Heart left ventricle (tissue), 16 donors: ENCODE results near the gene SLC9A9. TPM values are rescaled to one million over a fixed set of nuclear protein-coding genes. Genes with fewer than 3 reads are reported as not detected.

ENCODE experiments used
- ATAC-seq, 4 donors: fragments of 200-7000 bp; cut with Tn5 transposase; one replicate each; pipeline ENCODE4 v1.9.1; 2020 to 2022; ENCODE audit warnings: moderate library complexity in 4 of 4, mild to moderate bottlenecking in 3 of 4, moderate number of reproducible peaks in 1 of 4
- DNase-seq, 5 donors: peaks; one replicate each; pipeline ENCODE4 v3.0.0-alpha.2; 2020
- H3K27ac ChIP-seq, 12 donors: fragments of 200-600 bp; sonication (generic) in 4 of 12; one replicate each; pipeline versions ENCODE4 v1.5.0 to v1.8.0; 2016 to 2022; ENCODE audit warnings: mild to moderate bottlenecking in 2 of 12
- H3K27me3 ChIP-seq, 9 donors: fragments of 200-600 bp; sonication (generic) in 2 of 9; one replicate each; pipeline versions ENCODE4 v1.5.1 to v1.8.0; 2016 to 2022; ENCODE audit warnings: mild to moderate bottlenecking in 3 of 9
- H3K36me3 ChIP-seq, 9 donors: fragments of 200-600 bp; sonication (generic) in 2 of 9; one replicate each; pipeline versions ENCODE4 v1.5.0 to v1.8.0; 2018 to 2022; ENCODE audit warnings: mild to moderate bottlenecking in 2 of 9
- H3K4me1 ChIP-seq, 12 donors: fragments of 200-600 bp; sonication (generic) in 4 of 12; one replicate each; pipeline versions ENCODE4 v1.5.0 to v1.8.0; 2016 to 2022; ENCODE audit warnings: mild to moderate bottlenecking in 3 of 12
- H3K4me3 ChIP-seq, 12 donors: fragments of 200-600 bp; sonication (generic) in 4 of 12; one replicate each; pipeline versions ENCODE4 v1.5.0 to v1.8.0; 2017 to 2022; ENCODE audit warnings: mild to moderate bottlenecking in 9 of 12, moderate library complexity in 4 of 12
- H3K9me3 ChIP-seq, 12 donors: fragments of 200-600 bp; sonication (generic) in 4 of 12; one replicate each; pipeline versions ENCODE4 v1.5.0 to v1.8.0; 2016 to 2022; ENCODE audit warnings: mild to moderate bottlenecking in 1 of 12
- POLR2A ChIP-seq, 2 donors: fragments of 450-650 bp; IDR thresholded peaks; one replicate each; pipeline ENCODE4 v1.6.1; 2017; ENCODE audit warnings: antibody characterized with exemption in 2 of 2, mild to moderate bottlenecking in 2 of 2, moderate library complexity in 2 of 2
- WGBS, 4 donors: extraction: QIAGEN DNeasy Blood & Tissue Kit in 2 of 4; methylation state at CpG; one replicate each; pipeline versions ENCODE4 v1.1.5 to v1.1.7; 2013 to 2018; 5-methylcytosine and 5-hydroxymethylcytosine counted together
- intact Hi-C, 10 donors: fragments of 100-400 bp; cut with DNase I; formaldehyde crosslinking; loops; one replicate each; pipeline versions ENCODE4 v1.11.1 to v1.14.2; 2022
- polyA plus RNA-seq, 2 donors: library from polyadenylated mRNA; stranded (reverse); fragments of 200-250 nt; gene quantifications; one replicate each; pipeline ENCODE4 v1.2.3, GENCODE V29; 2013
- total RNA-seq, 9 donors: library from RNA; depleted of rRNA in 2 of 9; stranded (reverse); fragments of >200 nt in 2 of 9; fragmentation: NEBNext Ultra II Directional in 3 of 9; extraction: Animal tissue kit (Norgen Biotek cat#: 25700) in 3 of 9; gene quantifications; one replicate each; pipeline versions ENCODE4 v1.1.0 to v1.2.4, GENCODE V29; 2016 to 2023
- TF ChIP-seq, protein P1 (sequence below), 12 donors: fragments of 200-600 bp; sonication (generic) in 4 of 12; IDR thresholded peaks; one replicate each; pipeline versions ENCODE4 v1.5.0 to v1.8.0; 2018 to 2022; ENCODE audit warnings: antibody characterized with exemption in 12 of 12, mild to moderate bottlenecking in 5 of 12
- donor health status: ischemic (EF 13 %, LVEDD 7.1; RV severe dilation, severe dysfunction).
- donor health status: healthy with polysubstance abuse.
- donor health status: DM: no; HTN: yes; CAD: no.
- donor health status: DM: no; HTN: no; CAD: no.
- donor health status: ischemic (EF 25% LVEDD 6.9; RV normal size, moderate dysfunction).
- donor health status: ischemic (EF 25% LVEDD 5.7; RV mildly dilated, moderate dysfunction).
- donor health status: healthy.
- donor health status: DM: yes; HTN: yes; CAD: no.
- donor health status: ischemic (EF 35%, LVEDD 5.7; RV mildly dilated, moderate dysfunction).
- donor health status: nonischemic (EF 11% LVEDD 7.7; RV severe dilation, severe dysfunction).
- donor health status: DM: yes; HTN: yes; CAD: no.
- donor health status: PGD.
- donor health status: ischemic (EF 29% LVEDD 5.4; RV normal size, mild dysfunction).
- donor health status: nonischemic (EF 23%, LVEDD 6.1; RV moderate dilation, normal function).

SLC9A9 gene
- total and polyA plus RNA-seq, 11 donors = 0.76 to 17.5 (median 3.3) TPM

DNA sequence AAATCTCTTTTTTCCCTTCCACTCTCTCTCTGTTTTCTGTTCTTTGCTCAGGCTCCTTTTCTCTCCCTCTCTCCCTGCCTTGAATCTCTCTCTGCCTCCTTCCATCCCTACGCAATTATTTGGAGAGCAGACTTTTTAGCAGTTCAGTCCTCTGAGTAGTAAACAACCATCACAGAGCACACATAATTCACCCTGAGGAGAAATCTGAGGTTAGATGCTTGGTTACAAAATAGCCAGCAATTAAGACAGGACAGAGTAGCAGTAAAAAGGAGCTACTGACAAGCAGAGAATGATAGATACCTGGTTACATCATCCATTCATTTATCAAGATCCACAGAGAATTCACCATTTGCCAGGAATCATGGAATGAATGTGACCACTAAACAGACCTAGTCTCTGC, 25.5 kb downstream of the SLC9A9 start:
- Histone ChIP-seq H3K9me3 (no peaks in the 10 kb centered on the region), H3K4me3 (no peak overlapping the region), H3K27ac (peak overlapping the region in 2 of 12 donors; percentile 44 to 62), H3K36me3 (no peaks in the 10 kb centered on the region), H3K4me1 (peaks cover 0 to 72% (median 0%) of the 10 kb centered on the region in 12 donors), H3K27me3 (no peaks in the 10 kb centered on the region)
- intact Hi-C loops = no loop called here
- WGBS, 4 donors = 78 to 87% (median 81%) methylated on average over 1 of the region's 1 CpG
- TF ChIP-seq POLR2A (IDR thresholded peaks at IDR 0.05) = no peak
- TF ChIP-seq, protein P1, sequence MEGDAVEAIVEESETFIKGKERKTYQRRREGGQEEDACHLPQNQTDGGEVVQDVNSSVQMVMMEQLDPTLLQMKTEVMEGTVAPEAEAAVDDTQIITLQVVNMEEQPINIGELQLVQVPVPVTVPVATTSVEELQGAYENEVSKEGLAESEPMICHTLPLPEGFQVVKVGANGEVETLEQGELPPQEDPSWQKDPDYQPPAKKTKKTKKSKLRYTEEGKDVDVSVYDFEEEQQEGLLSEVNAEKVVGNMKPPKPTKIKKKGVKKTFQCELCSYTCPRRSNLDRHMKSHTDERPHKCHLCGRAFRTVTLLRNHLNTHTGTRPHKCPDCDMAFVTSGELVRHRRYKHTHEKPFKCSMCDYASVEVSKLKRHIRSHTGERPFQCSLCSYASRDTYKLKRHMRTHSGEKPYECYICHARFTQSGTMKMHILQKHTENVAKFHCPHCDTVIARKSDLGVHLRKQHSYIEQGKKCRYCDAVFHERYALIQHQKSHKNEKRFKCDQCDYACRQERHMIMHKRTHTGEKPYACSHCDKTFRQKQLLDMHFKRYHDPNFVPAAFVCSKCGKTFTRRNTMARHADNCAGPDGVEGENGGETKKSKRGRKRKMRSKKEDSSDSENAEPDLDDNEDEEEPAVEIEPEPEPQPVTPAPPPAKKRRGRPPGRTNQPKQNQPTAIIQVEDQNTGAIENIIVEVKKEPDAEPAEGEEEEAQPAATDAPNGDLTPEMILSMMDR (IDR thresholded peaks at IDR 0.05) = no peak
- no peak for DNase-seq
- ATAC-seq = no peak

DNA sequence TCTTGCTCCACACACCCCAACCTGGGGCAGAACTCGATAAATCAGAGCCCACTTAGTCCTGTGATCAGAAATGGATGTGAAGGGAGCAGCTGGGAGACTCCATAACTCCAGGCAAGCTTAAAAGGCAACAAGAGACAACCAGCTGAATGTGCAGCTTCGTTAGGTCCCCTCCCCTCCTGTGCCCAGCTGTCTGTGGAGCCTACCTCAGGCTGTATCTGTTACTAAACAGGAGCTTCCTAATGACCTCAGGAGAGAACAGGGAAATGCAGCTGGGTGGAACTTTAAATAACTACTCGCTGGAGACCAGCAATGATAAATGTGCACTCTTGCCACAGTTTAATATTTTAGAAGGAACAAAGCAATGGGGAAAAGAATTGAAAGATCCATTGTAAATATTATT, 25.9 kb downstream of the SLC9A9 start:
- Histone ChIP-seq H3K4me1 (peaks cover 0 to 69% (median 0%) of the 10 kb centered on the region in 12 donors), H3K9me3 (no peaks in the 10 kb centered on the region), H3K27me3 (no peaks in the 10 kb centered on the region), H3K36me3 (no peaks in the 10 kb centered on the region), H3K4me3 (no peak overlapping the region), H3K27ac (peak overlapping the region in 2 of 12 donors; percentile 44 to 62)
- intact Hi-C loops = no loop called here
- peak in 1 of 4 donors; percentile 56 for ATAC-seq
- 50 to 56% (median 52%) methylated on average over 3 of the region's 3 CpGs for WGBS, 4 donors
- no peak for DNase-seq
- TF ChIP-seq, protein P1 (IDR thresholded peaks at IDR 0.05) = no peak
- no peak for TF ChIP-seq POLR2A (IDR thresholded peaks at IDR 0.05)

DNA sequence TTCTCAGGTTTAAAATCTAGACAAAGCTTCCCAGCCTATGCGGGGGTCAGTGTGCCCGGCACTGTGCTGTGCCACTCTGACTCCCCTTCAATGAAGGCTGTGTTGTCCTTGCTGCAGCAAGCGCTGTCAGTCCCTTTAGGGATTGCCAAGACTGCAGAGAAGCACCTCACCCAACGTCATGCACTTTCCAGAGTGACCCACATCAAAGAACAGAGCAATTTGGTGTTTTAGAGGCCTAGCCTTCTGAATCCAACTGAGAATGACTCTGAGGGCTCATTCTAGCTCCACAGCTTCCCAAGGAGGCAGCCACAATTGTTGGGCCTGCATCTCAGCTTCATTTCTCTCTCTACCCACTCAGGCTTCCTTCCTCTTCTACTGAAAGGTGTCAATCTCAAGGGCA, 26.4 kb downstream of the SLC9A9 start:
- ATAC-seq (peak in 1 of 4 donors; percentile 18), DNase-seq (no peak)
- no peaks in the 10 kb centered on the region for H3K9me3 ChIP-seq
- no peaks in the 10 kb centered on the region for H3K27me3 ChIP-seq
- no peak overlapping the region for H3K4me3 ChIP-seq
- 56 to 66% (median 64%) methylated on average over 4 of the region's 4 CpGs for WGBS, 4 donors
- TF ChIP-seq, protein P1 (IDR thresholded peaks at IDR 0.05) = no peak
- no peak for TF ChIP-seq POLR2A (IDR thresholded peaks at IDR 0.05)
- intact Hi-C loops = no loop called here
- peak overlapping the region in 2 of 12 donors; percentile 44 to 62 for H3K27ac ChIP-seq
- H3K36me3 ChIP-seq = no peaks in the 10 kb centered on the region
- peaks cover 0 to 64% (median 0%) of the 10 kb centered on the region in 12 donors for H3K4me1 ChIP-seq

DNA sequence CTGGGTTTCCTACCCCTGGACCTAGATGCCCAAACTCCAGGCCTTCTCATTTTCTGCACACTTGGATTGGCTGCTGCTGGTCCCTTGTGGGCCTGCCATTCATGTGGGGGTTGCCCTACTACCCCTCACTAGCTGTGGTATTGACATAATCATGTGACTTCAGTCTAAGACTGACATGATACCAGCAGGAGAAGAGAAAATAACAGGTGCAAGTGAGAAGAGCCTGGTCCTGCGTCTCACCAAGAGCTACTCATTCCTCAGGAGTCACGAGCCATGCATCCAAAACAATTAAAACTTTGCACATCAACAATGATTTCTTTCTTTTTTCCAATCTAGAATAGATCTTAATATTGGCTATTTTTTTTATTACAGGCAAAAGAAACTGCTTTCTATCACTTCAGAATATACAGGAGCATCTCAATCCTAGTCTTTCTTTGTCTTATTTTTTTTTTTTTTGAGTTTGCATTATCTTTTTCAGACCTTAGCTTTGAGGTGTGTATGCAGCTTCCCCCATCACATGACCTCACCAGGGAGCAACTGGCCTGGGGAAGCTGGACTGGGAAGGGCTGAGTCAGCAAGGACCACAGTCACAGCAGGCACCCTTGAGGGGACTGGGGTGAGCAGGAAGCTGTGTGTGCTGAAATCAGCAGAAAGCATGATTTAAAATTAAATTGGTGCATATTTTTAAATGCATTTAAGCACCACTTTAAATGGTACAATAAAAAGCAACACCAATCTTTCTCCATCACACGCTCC, 27.6 kb downstream of the SLC9A9 start:
- H3K27ac ChIP-seq = peak overlapping the region in 1 of 12 donors; percentile 44
- TF ChIP-seq, protein P1 (IDR thresholded peaks at IDR 0.05) = no peak
- no peak for TF ChIP-seq POLR2A (IDR thresholded peaks at IDR 0.05)
- no peak overlapping the region for H3K4me3 ChIP-seq
- H3K36me3 ChIP-seq = no peaks in the 10 kb centered on the region
- DNase-seq (peak in 1 of 5 donors; percentile 39), ATAC-seq (no peak)
- H3K4me1 ChIP-seq = peaks cover 0 to 57% (median 0%) of the 10 kb centered on the region in 12 donors
- no peaks in the 10 kb centered on the region for H3K27me3 ChIP-seq
- WGBS, 4 donors = 60 to 86% (median 75%) methylated on average over 3 of the region's 3 CpGs
- no peaks in the 10 kb centered on the region for H3K9me3 ChIP-seq
- intact Hi-C loops = no loop called here
